Measurements from ENCODE around the gene DCAF8. TPM values are rescaled to one million over a fixed set of nuclear protein-coding genes. Genes with fewer than 3 reads are reported as not detected.

Gene DCAF8
- total RNA-seq, 1 experiment from 2014 or later: 98.1 TPM

GRCh38 chr1:160271025-160271424 lies 8.7 kb upstream of the DCAF8 start:
- no peaks in the 10 kb centered on the region for H3K9me3 ChIP-seq (ENCODE audit: control insufficient read depth in 1 of 2, insufficient read depth in 1 of 2, low read depth in 1 of 2, low read length in 2 of 2)
- H2AFZ ChIP-seq (ENCODE audit: low read depth, low read length, poor library complexity, severe bottlenecking): no peak overlapping the region
- H4K20me1 ChIP-seq (ENCODE audit: insufficient read depth): no peaks in the 10 kb centered on the region
- no peaks in the 10 kb centered on the region for H3K9me2 ChIP-seq (ENCODE audit: insufficient read depth)
- no peaks in the 10 kb centered on the region for H3K27me3 ChIP-seq (ENCODE audit: insufficient read depth, low read length)
- no peaks in the 10 kb centered on the region for H3K4me1 ChIP-seq (ENCODE audit: control insufficient read depth in 1 of 2, insufficient read depth in 2 of 2, low read length in 2 of 2)
- ChIA-PET RAD21 (ENCODE audit: low non-redundant PET in 1 of 2, low total read pairs in 2 of 2, uncharacterized antibody in 2 of 2, unreplicated experiment in 2 of 2) (no interaction called here), POLR2A (no interaction called here), CTCF (no interaction called here)
- no peaks in the 10 kb centered on the region for H3K79me2 ChIP-seq (ENCODE audit: insufficient read depth, low read length)
- no peak overlapping the region for H3K4me2 ChIP-seq (ENCODE audit: low read length)
- TF ChIP-seq ZNF274 (IDR thresholded peaks at IDR 0.05; ENCODE audit: low read depth, low read length) (no peak), POLR2AphosphoS5 (IDR thresholded peaks at IDR 0.05; ENCODE audit: low read depth, low read length) (no peak), YY1 (IDR thresholded peaks at IDR 0.05; ENCODE audit: extremely low read depth, insufficient replicate concordance, low read depth, low read length) (no peak), SIN3A (IDR thresholded peaks at IDR 0.05; ENCODE audit: low read depth) (no peak), EGR1 (IDR thresholded peaks at IDR 0.05; ENCODE audit: low read depth) (no peak), RAD21 (IDR thresholded peaks at IDR 0.05; ENCODE audit: low read depth) (no peak), ZFX (IDR thresholded peaks at IDR 0.05) (no peak), POLR2A (IDR thresholded peaks at IDR 0.05; ENCODE audit: borderline replicate concordance, extremely low read depth, insufficient read depth, insufficient read length) (no peak), SP1 (IDR thresholded peaks at IDR 0.05; ENCODE audit: low read depth) (no peak), EZH2 (IDR thresholded peaks at IDR 0.05) (no peak), MAX (IDR thresholded peaks at IDR 0.05) (no peak), EZH2phosphoT487 (IDR thresholded peaks at IDR 0.05; ENCODE audit: borderline replicate concordance) (no peak), TCF7L2 (IDR thresholded peaks at IDR 0.05; ENCODE audit: borderline replicate concordance, extremely low read depth, insufficient read depth, insufficient read length) (no peak), CBX3 (IDR thresholded peaks at IDR 0.05; ENCODE audit: low read depth) (no peak)
- TF ChIP-seq, protein P1, sequence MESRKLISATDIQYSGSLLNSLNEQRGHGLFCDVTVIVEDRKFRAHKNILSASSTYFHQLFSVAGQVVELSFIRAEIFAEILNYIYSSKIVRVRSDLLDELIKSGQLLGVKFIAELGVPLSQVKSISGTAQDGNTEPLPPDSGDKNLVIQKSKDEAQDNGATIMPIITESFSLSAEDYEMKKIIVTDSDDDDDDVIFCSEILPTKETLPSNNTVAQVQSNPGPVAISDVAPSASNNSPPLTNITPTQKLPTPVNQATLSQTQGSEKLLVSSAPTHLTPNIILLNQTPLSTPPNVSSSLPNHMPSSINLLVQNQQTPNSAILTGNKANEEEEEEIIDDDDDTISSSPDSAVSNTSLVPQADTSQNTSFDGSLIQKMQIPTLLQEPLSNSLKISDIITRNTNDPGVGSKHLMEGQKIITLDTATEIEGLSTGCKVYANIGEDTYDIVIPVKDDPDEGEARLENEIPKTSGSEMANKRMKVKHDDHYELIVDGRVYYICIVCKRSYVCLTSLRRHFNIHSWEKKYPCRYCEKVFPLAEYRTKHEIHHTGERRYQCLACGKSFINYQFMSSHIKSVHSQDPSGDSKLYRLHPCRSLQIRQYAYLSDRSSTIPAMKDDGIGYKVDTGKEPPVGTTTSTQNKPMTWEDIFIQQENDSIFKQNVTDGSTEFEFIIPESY (IDR thresholded peaks at IDR 0.05; ENCODE audit: extremely low read depth, insufficient replicate concordance, low read length): no peak
- DNase-seq (ENCODE audit: low read depth, low spot score) (no peak), ATAC-seq (no peak)
- H3K4me3 ChIP-seq (replicated peaks in 1 of 2; ENCODE audit: low read depth in 1 of 2, low read length in 2 of 2): no peak overlapping the region
- no peak overlapping the region for H3K27ac ChIP-seq (ENCODE audit: low read depth, low read length)
- H3K36me3 ChIP-seq (ENCODE audit: control insufficient read depth in 1 of 2, insufficient read depth in 2 of 2, low read length in 2 of 2): 0 out of 4 replicates have a peak, but pooled peaks cover 0 to 2% of the 10 kb centered on the region in 2 experiments
- intact Hi-C loops (cut with micrococcal nuclease): no loop called here
- H3K9ac ChIP-seq (ENCODE audit: low read length): no peak overlapping the region
- no TSS peak for BruUV-seq (replicated peaks)
